Epithelial cell of proximal tubule (primary cell): ENCODE results near the gene SPOUT1. TPM values are rescaled to one million over a fixed set of nuclear protein-coding genes. Genes with fewer than 3 reads are reported as not detected.
A peak's percentile ranks its signal among the peaks of the same experiment; 100 is the strongest.
"Not testable (repeated sequence)": the region's sequence is repeated elsewhere in the genome, so short reads cannot be mapped to it uniquely, and the experiment has no call there.

Experiments
- DNase-seq: peaks from one replicate; pipeline ENCODE4 v3.0.0-alpha.2; 2011; ENCODE audit warnings: low read depth
- H3K4me3 ChIP-seq: 2 replicates; pipeline ENCODE4 v1.5.1; 2011; ENCODE audit warnings: low read depth, mild to moderate bottlenecking, low read length
- total RNA-seq: library from RNA; depleted of rRNA; stranded (reverse); fragments of >200 nt; gene quantifications from 2 replicates; pipeline ENCODE4 v1.2.3, GENCODE V29; 2015
- TF ChIP-seq, protein P1 (sequence below): conservative IDR thresholded peaks from 2 replicates; pipeline ENCODE4 v1.5.1; 2012; ENCODE audit warnings: low read depth, mild to moderate bottlenecking, low read length

The SPOUT1 gene
- total RNA-seq, 1 donor from 2014 or later: 30.7 TPM

- no peak overlapping the region for H3K4me3 ChIP-seq
- TF ChIP-seq, protein P1, sequence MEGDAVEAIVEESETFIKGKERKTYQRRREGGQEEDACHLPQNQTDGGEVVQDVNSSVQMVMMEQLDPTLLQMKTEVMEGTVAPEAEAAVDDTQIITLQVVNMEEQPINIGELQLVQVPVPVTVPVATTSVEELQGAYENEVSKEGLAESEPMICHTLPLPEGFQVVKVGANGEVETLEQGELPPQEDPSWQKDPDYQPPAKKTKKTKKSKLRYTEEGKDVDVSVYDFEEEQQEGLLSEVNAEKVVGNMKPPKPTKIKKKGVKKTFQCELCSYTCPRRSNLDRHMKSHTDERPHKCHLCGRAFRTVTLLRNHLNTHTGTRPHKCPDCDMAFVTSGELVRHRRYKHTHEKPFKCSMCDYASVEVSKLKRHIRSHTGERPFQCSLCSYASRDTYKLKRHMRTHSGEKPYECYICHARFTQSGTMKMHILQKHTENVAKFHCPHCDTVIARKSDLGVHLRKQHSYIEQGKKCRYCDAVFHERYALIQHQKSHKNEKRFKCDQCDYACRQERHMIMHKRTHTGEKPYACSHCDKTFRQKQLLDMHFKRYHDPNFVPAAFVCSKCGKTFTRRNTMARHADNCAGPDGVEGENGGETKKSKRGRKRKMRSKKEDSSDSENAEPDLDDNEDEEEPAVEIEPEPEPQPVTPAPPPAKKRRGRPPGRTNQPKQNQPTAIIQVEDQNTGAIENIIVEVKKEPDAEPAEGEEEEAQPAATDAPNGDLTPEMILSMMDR: no peak
- DNase-seq: no peak
Observed at GRCh38 chr9:128781187-128782070, 48.2 kb downstream of the SPOUT1 start.

DNA sequence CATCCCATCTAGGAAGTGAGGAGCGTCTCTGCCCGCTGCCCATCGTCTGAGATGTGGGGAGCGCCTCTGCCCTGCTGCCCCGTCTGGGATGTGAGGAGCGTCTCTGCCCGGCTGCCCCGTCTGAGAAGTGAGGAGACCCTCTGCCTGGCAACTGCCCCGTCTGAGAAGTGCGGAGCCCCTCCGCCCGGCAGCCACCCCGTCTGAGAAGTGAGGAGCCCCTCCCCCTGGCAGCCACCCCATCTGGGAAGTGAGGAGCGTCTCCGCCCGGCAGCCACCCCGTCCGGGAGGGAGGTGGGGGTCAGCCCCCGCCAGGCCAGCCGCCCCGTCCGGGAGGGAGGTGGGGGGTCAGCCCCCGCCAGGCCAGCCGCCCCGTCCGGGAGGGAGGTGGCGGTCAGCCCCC, 49.5 kb downstream of the SPOUT1 start:
- H3K4me3 ChIP-seq, DNase-seq: not testable (repeated sequence)

GRCh38 chr9:128774804-128775203, 54.8 kb downstream of the SPOUT1 start:
- no peak overlapping the region for H3K4me3 ChIP-seq
- DNase-seq: no peak
- TF ChIP-seq, protein P1: no peak

DNA sequence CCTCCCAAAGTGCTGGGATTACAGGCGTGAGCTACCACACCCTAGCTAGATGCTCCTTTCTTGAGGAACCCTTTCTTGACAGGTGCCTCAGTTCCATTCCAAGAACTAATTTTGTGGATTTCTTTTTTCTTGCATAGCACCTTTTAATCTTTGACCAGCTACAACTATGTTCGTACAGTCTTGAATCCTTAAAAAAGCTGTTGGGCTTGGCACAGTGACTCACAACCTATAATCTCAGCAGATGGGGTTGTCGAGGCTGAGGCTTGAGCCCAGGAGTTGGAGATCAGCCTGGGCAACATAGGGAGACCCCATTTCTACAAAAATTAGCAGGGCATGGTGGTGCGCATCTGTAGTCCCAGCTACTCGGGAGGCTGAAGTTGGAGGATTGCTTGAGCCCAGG, 56.5 kb downstream of the SPOUT1 start:
- no peak overlapping the region for H3K4me3 ChIP-seq
- TF ChIP-seq, protein P1: no peak

GRCh38 chr9:128771745-128772519, 57.7 kb downstream of the SPOUT1 start, which contains the start of gene ZER1:
Gene ZER1, minus strand, starts transcription at chr9:128771927. Its CDS starts 16,362 bp downstream, at chr9:128755565.
- no peak for DNase-seq
- H3K4me3 ChIP-seq: peak within 1 kb of the TSS; percentile 88
- TF ChIP-seq, protein P1: no peak

More for the DNA sequence above, 56.5 kb downstream of the SPOUT1 start:
- DNase-seq: no peak

GRCh38 chr9:128771094-128771721, 58.4 kb downstream of the SPOUT1 start:
- H3K4me3 ChIP-seq: peak overlapping the region; percentile 88
- TF ChIP-seq, protein P1: no peak
- no peak for DNase-seq
